H1 (cell line): ENCODE data around the gene BOLA2. TPM values are rescaled to one million over a fixed set of nuclear protein-coding genes. Genes with fewer than 3 reads are reported as not detected.
"Not testable (repeated sequence)": the region's sequence is repeated elsewhere in the genome, so short reads cannot be mapped to it uniquely, and the experiment has no call there.

ENCODE experiments used
- CTCF ChIA-PET: fragments of 300-600 bp; sonication (Branson Sonifier 250); formaldehyde crosslinking; loops from one replicate; lab custom pipeline; 2021; ENCODE audit not compliant: partially characterized antibody; lab: Charles Lee
- POLR2A ChIA-PET: fragments of 300-600 bp; sonication (Branson Sonifier 250); formaldehyde crosslinking; loops from one replicate; lab custom pipeline; 2021; ENCODE audit warnings: inconsistent platforms; ENCODE audit not compliant: partially characterized antibody; lab: Charles Lee
- DNase-seq, 2 experiments: peaks; one replicate each; pipeline versions ENCODE4 v3.0.0 to v3.0.0-alpha.2; 2010 to 2022; ENCODE audit warnings: low spot score in 2 of 2, low read depth in 1 of 2, mixed read lengths in 1 of 2
- FAIRE-seq: peaks from 2 replicates; lab custom pipeline; 2011; peaks lifted over from hg19 to GRCh38; lab: Jason Lieb, UNC
- H2AFZ ChIP-seq: 2 replicates; pipeline ENCODE4 v1.8.1; 2012; ENCODE audit warnings: low read length, inconsistent platforms
- H2AK5ac ChIP-seq: 2 replicates; pipeline ENCODE4 v1.6.1; 2013; ENCODE audit warnings: low read depth, low read length
- H2BK120ac ChIP-seq: replicated peaks from 2 replicates; pipeline ENCODE3; 2013; ENCODE audit warnings: low read depth, low read length, inconsistent platforms
- H2BK12ac ChIP-seq: 2 replicates; pipeline ENCODE4 v1.6.1; 2013; ENCODE audit warnings: low read depth, low read length
- H2BK15ac ChIP-seq: 2 replicates; pipeline ENCODE4 v1.6.1; 2013; ENCODE audit warnings: low read length
- H2BK20ac ChIP-seq: 2 replicates; pipeline ENCODE4 v1.6.1; 2013; ENCODE audit warnings: low read length
- H2BK5ac ChIP-seq: 2 replicates; pipeline ENCODE4 v1.6.1; 2013; ENCODE audit warnings: low read depth, low read length
- H3K14ac ChIP-seq: 2 replicates; pipeline ENCODE4 v1.6.1; 2013; ENCODE audit warnings: inconsistent platforms; ENCODE audit not compliant: insufficient read length
- H3K18ac ChIP-seq: 2 replicates; pipeline ENCODE4 v1.6.1; 2013; ENCODE audit warnings: low read length; ENCODE audit errors: extremely low read depth
- H3K23ac ChIP-seq: 2 replicates; pipeline ENCODE4 v1.6.1; 2013; ENCODE audit warnings: inconsistent platforms; ENCODE audit not compliant: insufficient read length
- H3K23me2 ChIP-seq: 2 replicates; pipeline ENCODE4 v1.6.1; 2013; ENCODE audit warnings: low read depth, low read length
- H3K27ac ChIP-seq: 2 replicates; pipeline ENCODE4 v1.6.1; 2011; ENCODE audit warnings: low read depth, low read length, inconsistent platforms
- H3K27me3 ChIP-seq, 4 experiments: replicated peaks in 1 of 4; 1 replicate in 1 of 4; 2 replicates in 3 of 4; pipeline versions ENCODE4 v1.6.1 to v1.8.1; 2011 to 2013; ENCODE audit warnings: low read length in 3 of 4, mild to moderate bottlenecking in 3 of 4, inconsistent platforms in 2 of 4, mixed read lengths in 2 of 4, moderate library complexity in 1 of 4; ENCODE audit not compliant: control insufficient read depth in 3 of 4, insufficient read depth in 3 of 4; ENCODE audit errors: extremely low read depth in 1 of 4
- H3K36me3 ChIP-seq, 4 experiments: 2 replicates each; pipeline versions ENCODE4 v1.6.1 to v1.8.1; 2011 to 2013; ENCODE audit warnings: mild to moderate bottlenecking in 4 of 4, low read length in 3 of 4, moderate library complexity in 2 of 4, control low read depth in 1 of 4, inconsistent platforms in 1 of 4; ENCODE audit not compliant: insufficient read depth in 4 of 4, control insufficient read depth in 2 of 4
- H3K4ac ChIP-seq: replicated peaks from 2 replicates; pipeline ENCODE3; 2013; ENCODE audit warnings: low read length, low read depth, mixed read lengths, inconsistent platforms; ENCODE audit not compliant: insufficient read length
- H3K4me1 ChIP-seq, 4 experiments: replicated peaks in 1 of 4; 1 replicate in 1 of 4; 2 replicates in 3 of 4; pipeline versions ENCODE4 v1.6.1 to v1.8.1; 2011 to 2013; ENCODE audit warnings: low read length in 3 of 4, inconsistent platforms in 2 of 4, mixed read lengths in 1 of 4; ENCODE audit not compliant: insufficient read depth in 4 of 4, control insufficient read depth in 3 of 4
- H3K4me2 ChIP-seq, 2 experiments: 2 replicates each; pipeline versions ENCODE4 v1.6.1 to v1.8.1; 2011 to 2013; ENCODE audit warnings: low read depth in 2 of 2, low read length in 2 of 2, control low read depth in 1 of 2, inconsistent platforms in 1 of 2, mild to moderate bottlenecking in 1 of 2; ENCODE audit not compliant: insufficient read depth in 1 of 2
- H3K4me3 ChIP-seq, 4 experiments: fragments of 200-600, 300-600 bp in 1 of 4; sonication (generic), shearing (Covaris generic), sonication (Bioruptor Twin) in 1 of 4; 2 replicates each; pipeline versions ENCODE4 v1.5.1 to v1.8.1; 2011 to 2016; ENCODE audit warnings: low read length in 4 of 4, low read depth in 3 of 4, control low read depth in 2 of 4, inconsistent platforms in 2 of 4, mild to moderate bottlenecking in 2 of 4, mixed read lengths in 1 of 4, moderate library complexity in 1 of 4; ENCODE audit not compliant: insufficient read depth in 2 of 4; ENCODE audit errors: extremely low read depth in 1 of 4
- H3K56ac ChIP-seq: replicated peaks from 2 replicates; pipeline ENCODE3; 2013; ENCODE audit warnings: low read depth, mild to moderate bottlenecking, mixed read lengths, low read length, inconsistent platforms; ENCODE audit not compliant: insufficient read length
- H3K79me1 ChIP-seq: 2 replicates; pipeline ENCODE4 v1.6.1; 2013; ENCODE audit warnings: low read depth, low read length, control low read depth
- H3K79me2 ChIP-seq, 2 experiments: 2 replicates each; pipeline versions ENCODE4 v1.6.1 to v1.8.1; 2012 to 2013; ENCODE audit warnings: low read length in 2 of 2, mild to moderate bottlenecking in 2 of 2, inconsistent platforms in 1 of 2; ENCODE audit not compliant: insufficient read depth in 2 of 2, control insufficient read depth in 1 of 2
- H3K9ac ChIP-seq, 4 experiments: replicated peaks in 1 of 4; 1 replicate in 1 of 4; 2 replicates in 3 of 4; pipeline versions ENCODE4 v1.6.1 to v1.8.1; 2011 to 2013; ENCODE audit warnings: low read depth in 3 of 4, low read length in 3 of 4, control low read depth in 2 of 4, mild to moderate bottlenecking in 2 of 4, moderate library complexity in 2 of 4, inconsistent platforms in 1 of 4; ENCODE audit errors: extremely low read depth in 1 of 4
- H3K9me3 ChIP-seq, 2 experiments: 2 replicates each; pipeline versions ENCODE4 v1.6.1 to v1.8.1; 2012 to 2013; ENCODE audit warnings: mild to moderate bottlenecking in 2 of 2, moderate library complexity in 2 of 2, control low read depth in 1 of 2, inconsistent platforms in 1 of 2, low read depth in 1 of 2, low read length in 1 of 2, mixed read lengths in 1 of 2; ENCODE audit not compliant: insufficient read depth in 2 of 2
- H4K20me1 ChIP-seq, 2 experiments: replicated peaks in 1 of 2; 2 replicates each; pipeline versions ENCODE3 to v1.8.1; 2011 to 2013; ENCODE audit warnings: inconsistent platforms in 2 of 2, low read length in 2 of 2, mild to moderate bottlenecking in 1 of 2; ENCODE audit not compliant: insufficient read depth in 2 of 2, control insufficient read depth in 1 of 2
- H4K5ac ChIP-seq: 2 replicates; pipeline ENCODE4 v1.6.1; 2013; ENCODE audit warnings: low read length, low read depth, mixed read lengths, inconsistent platforms; ENCODE audit not compliant: insufficient read length
- H4K8ac ChIP-seq: 2 replicates; pipeline ENCODE4 v1.8.0; 2013; ENCODE audit warnings: mild to moderate bottlenecking, moderate library complexity, low read length, inconsistent platforms; ENCODE audit not compliant: insufficient read depth; ENCODE audit errors: extremely low read depth
- H4K91ac ChIP-seq: replicated peaks from 2 replicates; pipeline ENCODE3; 2013; ENCODE audit warnings: low read length, mixed read lengths, inconsistent platforms; ENCODE audit not compliant: insufficient read length
- WGBS, 2 experiments: shearing (Covaris generic) in 1 of 2; methylation state at CpG; one replicate each; pipeline versions ENCODE4 v1.1.6 to v1.1.7; 2013 to 2015; ENCODE audit warnings: low lambda C conversion rate in 2 of 2, mixed read lengths in 2 of 2, inconsistent platforms in 1 of 2, low coverage in 1 of 2, missing lambda C conversion rate in 1 of 2; ENCODE audit not compliant: insufficient replicate concordance in 2 of 2, insufficient coverage in 1 of 2, insufficient read length in 1 of 2; ENCODE audit errors: extremely low coverage in 1 of 2, missing lambda C conversion rate in 1 of 2; 5-methylcytosine and 5-hydroxymethylcytosine counted together
- polyA plus RNA-seq, 7 experiments: library from polyadenylated mRNA; depleted of rRNA in 3 of 7; stranded (reverse) in 5 of 7; unstranded in 2 of 7; fragments of >200 nt in 5 of 7; fragments of 200-250 nt in 2 of 7; gene quantifications; 1 replicate in 5 of 7; 2 replicates in 1 of 7; 4 replicates in 1 of 7; pipeline versions ENCODE4 v1.2.1 to v1.2.3, GENCODE V29; 2011 to 2013; ENCODE audit warnings: missing spikeins in 2 of 7, mixed read lengths in 2 of 7
- total RNA-seq: library from RNA; stranded (reverse); fragmentation: NEBNext Ultra II Directional; extraction: Animal tissue kit (Norgen Biotek cat#: 25700); gene quantifications from 2 replicates; pipeline ENCODE4 v1.2.1, GENCODE V29; 2021

Gene BOLA2
- total and polyA plus RNA-seq, 2 of the 8 experiments (the other 6 are each of a cell fraction or from before 2014, with no cell fraction given) = 13.0 to 61.1 TPM

- H2BK12ac ChIP-seq, POLR2A ChIA-PET, H3K36me3 ChIP-seq, DNase-seq, H3K4ac ChIP-seq, H4K20me1 ChIP-seq, H2BK15ac ChIP-seq, H2AK5ac ChIP-seq, H4K91ac ChIP-seq, CTCF ChIA-PET, H3K27ac ChIP-seq, H3K18ac ChIP-seq, H3K56ac ChIP-seq, H3K14ac ChIP-seq, H3K27me3 ChIP-seq, H3K9ac ChIP-seq, H3K79me1 ChIP-seq, H2AFZ ChIP-seq, H2BK20ac ChIP-seq, H3K4me2 ChIP-seq, H2BK5ac ChIP-seq, H3K9me3 ChIP-seq, H3K23me2 ChIP-seq, FAIRE-seq, H4K8ac ChIP-seq, H3K4me3 ChIP-seq, H2BK120ac ChIP-seq, H4K5ac ChIP-seq, H3K4me1 ChIP-seq, H3K23ac ChIP-seq, H3K79me2 ChIP-seq: not testable (repeated sequence)
- no CpG with 5 or more reads among the region's 33 CpGs for WGBS, 2 experiments
These were observed 12.8 kb upstream of the BOLA2 start for GRCh38 chr16:29466904-29467303.

- POLR2A ChIA-PET, CTCF ChIA-PET, H4K91ac ChIP-seq: not testable (repeated sequence)
These were observed 12.1 kb upstream of the BOLA2 start for GRCh38 chr16:29465985-29466824.

More at GRCh38 chr16:29465985-29466824, 12.1 kb upstream of the BOLA2 start:
- FAIRE-seq, H4K20me1 ChIP-seq, H2BK15ac ChIP-seq, H3K4me1 ChIP-seq, H3K4ac ChIP-seq, H3K36me3 ChIP-seq, H3K18ac ChIP-seq, H3K56ac ChIP-seq, H3K9ac ChIP-seq, H2BK12ac ChIP-seq, H4K8ac ChIP-seq, H3K14ac ChIP-seq, H3K79me2 ChIP-seq, DNase-seq, H3K4me3 ChIP-seq, H2BK120ac ChIP-seq, H3K23me2 ChIP-seq, H3K4me2 ChIP-seq, H3K23ac ChIP-seq, H4K5ac ChIP-seq, H2BK5ac ChIP-seq, H3K27ac ChIP-seq, H3K9me3 ChIP-seq, H2BK20ac ChIP-seq, H3K79me1 ChIP-seq, H3K27me3 ChIP-seq, H2AFZ ChIP-seq, H2AK5ac ChIP-seq: not testable (repeated sequence)
- WGBS, 2 experiments = no CpG with 5 or more reads among the region's 57 CpGs
